GM21528 (cell line): ENCODE measurements around the gene ERBIN.
A peak's percentile ranks its signal among the peaks of the same experiment; 100 is the strongest.
"Not testable (repeated sequence)": the region's sequence is repeated elsewhere in the genome, so short reads cannot be mapped to it uniquely, and the experiment has no call there.

Source experiments
- ATAC-seq: cut with Tn5 transposase; IDR thresholded peaks from one replicate; pipeline ENCODE4 v1.9.1; 2021; ENCODE audit warnings: mild to moderate bottlenecking, moderate library complexity; ENCODE audit not compliant: unreplicated experiment, low FRiP score

ERBIN gene

DNA sequence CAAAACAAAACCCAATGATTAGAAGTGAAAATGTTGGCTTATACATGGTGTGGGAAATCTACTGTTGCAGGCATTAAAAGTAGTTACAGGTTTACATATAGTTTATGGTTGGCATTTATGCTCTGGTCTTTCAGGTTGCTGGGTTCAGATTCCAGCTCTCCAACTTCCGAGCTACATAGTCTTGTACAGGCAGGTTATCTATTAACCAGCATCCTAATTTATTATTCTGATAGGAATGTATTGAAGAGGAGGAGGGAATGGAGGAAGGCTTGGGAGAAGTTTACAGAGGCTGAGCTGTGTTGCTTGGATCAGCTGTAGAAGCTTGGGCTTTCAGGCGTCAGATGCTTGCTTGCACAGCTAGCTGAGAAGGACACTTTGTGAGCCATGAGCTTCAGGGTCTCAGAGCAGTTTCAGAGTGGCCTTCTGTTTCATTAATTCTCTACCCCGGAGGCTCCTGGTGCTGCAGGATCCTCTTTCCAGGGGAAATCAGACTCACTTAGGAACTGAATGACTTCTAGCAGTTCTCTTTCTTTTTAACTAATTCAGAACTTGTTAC lies 11.7 kb upstream of the ERBIN start:
- ATAC-seq, result no peak

DNA sequence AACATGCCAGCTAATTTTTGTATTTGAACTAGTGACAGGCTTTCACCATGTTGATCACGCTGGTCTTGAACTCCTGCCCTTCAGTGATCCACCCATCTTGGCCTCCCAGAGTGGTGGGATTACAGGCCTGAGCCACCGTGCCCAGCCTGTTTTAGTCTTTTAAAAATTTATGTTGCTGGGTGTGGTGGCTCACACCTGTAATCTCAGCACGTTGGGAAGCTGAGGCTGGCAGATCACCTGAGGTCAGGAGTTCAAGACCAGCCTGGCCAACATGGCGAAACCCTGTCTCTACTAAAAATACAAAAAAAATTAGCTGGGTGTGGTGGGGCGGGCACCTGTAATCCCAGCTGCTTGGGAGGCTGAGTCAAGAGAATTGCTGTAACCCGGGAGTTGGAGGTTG lies 10.7 kb upstream of the ERBIN start:
- ATAC-seq, result not testable (repeated sequence)

DNA sequence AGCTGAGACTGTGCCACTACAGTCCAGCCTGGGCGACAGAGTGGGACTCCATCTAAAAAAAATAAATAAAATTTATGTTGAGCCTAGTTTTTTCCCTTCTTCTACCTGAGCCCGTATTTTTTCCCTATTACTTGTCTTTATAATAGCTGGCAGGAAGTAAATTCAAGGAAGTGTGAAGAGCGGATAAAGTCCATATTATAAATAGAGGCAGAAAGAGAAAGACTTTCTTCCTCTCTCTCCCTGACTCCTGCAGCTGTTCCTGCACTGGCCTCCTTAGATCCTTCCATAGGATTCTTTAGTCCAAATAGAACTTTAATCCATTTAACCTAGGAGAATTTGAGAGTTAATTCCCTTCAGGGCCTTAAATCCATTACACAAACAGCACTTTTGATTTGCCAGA lies 10.3 kb upstream of the ERBIN start:
- ATAC-seq, result no peak

DNA sequence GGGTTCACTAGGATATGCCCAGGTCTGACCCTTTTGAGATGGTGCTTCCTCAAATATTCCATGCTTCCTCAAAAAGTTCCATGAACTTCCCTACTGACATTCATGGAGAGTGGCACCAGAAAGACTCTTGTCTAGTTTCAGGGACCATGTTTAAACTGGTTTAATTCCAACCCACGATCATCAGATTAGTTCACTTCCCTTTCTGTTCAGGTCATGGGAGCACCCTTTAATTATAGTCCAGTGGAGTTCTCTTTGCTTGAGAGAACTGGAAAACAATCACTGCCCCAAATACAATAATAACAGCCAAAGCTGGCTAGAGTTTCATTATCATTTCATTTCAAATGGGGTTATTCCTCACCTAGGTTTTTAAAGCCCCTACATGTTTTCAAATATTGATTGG lies 9.7 kb upstream of the ERBIN start:
- no peak for ATAC-seq

DNA sequence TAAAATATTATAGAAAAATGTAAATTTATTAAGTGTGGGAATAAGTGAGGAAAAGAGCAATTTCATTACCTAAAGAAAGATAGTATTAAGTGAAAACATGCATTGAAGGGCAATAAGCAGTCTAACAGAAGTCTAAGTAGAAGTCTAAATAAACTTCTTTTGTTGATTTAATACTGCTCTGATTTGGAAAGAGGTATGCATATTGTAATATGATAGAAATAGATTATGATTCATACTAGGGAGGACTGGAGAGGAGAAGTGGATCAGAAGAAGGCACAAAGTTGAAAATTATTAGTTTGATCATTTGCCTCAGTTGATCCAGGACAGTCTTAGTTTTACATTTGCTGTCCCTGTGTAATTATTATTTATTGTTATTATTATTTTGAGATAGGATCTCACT lies 6.6 kb upstream of the ERBIN start:
- ATAC-seq, result no peak

DNA sequence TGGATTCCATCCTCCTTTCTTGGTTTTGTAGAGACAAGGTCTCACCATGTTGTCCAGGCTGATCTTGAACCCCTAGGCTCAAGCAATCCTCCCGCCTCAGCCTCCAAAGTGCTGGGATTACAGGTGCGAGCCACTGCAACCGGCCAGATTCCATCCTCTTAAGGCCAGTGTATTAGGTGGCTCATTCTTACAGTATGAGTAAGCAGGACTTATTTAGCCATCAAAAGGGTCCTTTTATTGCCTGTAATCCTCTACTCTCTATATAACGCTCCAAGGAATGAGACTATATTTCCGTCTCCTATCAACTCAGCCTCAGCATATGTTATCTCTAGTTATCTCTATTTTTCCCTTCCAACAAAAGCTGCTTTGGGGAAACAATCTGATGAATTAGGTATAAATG lies 3.0 kb upstream of the ERBIN start:
- no peak for ATAC-seq

DNA sequence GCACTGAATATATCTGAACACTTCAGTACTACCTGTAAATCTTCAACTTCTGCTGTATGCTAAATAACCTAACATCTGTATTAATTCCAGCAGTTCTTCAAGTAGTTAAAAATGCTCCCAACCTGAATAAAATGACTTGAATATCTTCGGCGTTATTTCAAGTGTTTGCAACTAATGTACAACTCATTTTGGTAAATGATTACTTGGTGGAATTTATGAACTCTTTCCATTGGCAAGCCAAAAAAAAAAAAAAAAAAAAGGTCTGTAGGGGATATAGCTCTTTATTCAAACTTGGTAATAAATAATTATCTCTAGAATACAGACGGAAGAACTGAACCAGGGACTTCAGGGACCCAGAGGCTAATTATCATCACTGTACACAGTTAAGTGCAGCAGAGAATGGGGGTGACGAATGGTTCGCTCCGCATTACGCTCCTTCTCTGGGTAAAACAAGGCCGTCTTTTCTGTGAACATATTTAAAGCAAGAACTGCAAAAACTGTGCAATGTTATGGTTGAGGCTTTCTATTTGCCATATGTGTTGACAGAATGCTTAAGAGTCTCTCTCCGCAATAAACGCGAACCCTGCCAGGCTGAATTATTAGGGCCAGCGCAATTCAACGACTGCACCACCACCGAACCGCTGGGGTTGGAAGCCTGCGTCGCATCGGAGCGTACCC lies 1.9 kb upstream of the ERBIN start:
- ATAC-seq, result no peak

DNA sequence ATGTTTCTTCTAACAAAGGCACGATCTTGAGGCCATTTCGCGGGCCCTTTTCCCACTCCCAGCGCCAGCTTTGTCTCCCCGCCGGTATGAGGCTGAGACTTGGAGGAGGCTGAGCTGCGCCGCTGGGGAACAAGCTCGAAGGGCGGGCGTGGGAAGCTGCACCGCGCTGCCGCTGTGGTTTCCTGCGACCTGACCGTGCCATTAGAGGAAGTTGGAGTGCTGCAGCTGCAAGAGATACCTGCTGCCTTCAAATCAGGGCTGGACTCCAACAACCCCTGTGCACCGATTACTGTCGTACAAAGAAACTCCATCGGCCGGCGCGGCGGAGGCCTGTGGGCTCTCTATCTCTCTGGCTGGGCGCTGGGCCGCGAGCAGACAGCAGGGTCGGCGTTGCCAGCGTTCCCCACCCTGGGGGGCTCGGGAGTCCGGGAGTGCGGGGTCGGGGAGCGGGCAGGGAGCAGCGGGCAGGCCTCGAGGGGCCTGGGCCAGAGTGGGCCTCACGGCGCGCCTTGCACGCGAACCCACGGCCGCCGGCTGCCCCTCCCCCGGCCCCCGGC lies 1.3 kb upstream of the ERBIN start:
- ATAC-seq, result peak; percentile 71

DNA sequence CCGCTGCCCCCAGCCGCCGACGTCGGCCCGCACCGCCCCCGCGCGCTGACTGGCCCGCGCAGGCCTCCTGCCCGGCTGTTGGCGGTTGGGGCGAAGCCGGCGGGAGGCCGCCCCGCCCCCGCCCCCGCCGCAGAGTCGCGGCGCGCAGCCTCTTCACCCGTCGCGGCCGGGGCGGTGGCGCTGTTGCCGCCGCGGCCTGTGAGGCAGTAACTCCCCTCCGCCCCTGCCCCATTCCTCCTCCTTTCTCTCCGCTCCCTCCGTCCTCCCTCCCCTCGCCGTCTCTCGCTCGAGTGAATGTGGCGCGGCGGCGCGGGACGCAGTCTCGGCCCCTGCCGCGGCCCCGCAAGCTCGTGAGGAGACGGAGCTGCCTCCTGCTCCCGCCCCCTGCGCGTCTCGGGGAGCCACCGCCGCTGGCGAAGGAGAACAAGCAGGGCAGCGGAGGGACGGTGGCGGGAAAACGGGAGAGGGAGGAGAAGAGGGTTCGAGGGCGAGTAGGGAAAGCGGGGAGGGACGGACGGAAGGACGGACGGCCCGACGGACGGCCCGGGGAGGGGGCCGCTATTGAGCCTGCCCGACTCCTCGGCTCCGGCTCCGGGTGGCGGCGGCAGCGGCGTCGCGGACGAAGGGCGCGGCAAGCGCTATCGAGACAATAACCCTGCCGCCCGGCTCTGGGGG lies 637 bp upstream of the ERBIN start:
- ATAC-seq, result peak; percentile 69

DNA sequence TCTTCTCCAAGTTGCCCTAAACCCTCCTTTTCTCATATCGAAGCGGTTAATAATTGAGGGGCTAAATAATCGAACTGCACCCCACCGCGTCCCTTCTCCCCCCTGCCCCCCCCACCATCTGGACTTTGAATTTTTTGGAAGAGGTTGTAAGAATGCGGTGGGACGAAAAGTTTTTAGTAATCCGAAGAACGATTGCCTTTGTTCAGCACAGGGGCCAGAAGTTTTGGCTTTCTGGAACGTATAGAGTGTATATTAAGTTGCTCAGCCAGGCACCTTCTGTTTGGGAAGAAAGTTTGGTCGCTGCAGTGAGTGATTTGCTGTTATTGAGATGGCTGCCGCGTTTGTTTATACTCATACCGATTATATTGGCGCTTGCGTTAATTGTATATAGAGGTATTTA lies 518 bp downstream of the ERBIN start:
- ATAC-seq, result no peak

DNA sequence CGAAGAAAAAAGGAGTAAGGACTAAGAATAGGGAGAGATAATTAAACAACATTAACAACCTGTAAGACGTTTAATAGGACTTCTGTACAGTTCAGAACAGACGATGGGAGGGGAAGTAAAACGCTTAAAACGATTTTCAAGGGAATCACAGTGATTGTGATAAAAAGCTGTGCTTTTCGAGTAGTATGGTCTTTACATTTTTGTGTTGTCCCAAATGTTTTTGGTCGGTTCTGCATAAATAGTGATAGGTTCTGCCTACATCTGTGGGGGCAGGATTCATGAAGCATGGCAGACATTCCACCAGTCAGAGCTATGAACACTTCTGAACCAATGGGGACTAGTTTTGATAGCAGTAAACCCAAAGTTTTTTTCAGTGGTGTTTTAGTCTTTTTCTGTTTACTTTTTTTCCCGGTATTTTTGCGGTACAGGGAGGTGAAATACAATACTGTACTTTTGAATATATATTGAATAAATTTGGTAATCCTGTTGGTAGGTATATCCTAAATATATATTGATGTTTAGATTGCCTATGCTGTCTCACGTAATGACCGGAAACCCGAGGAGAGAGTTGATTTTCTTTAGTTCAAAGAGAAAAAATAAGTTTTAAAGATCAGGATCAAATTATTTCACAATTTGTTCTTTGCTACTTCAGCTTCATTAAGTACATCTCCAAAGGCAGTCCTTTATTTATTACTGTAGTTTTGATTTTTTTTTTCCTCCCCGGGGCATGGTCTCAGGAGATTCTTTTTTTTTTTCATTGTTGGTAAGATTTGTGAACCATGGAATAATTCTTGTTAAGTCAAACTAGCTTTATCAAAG lies 1.3 kb downstream of the ERBIN start:
- ATAC-seq, result no peak

DNA sequence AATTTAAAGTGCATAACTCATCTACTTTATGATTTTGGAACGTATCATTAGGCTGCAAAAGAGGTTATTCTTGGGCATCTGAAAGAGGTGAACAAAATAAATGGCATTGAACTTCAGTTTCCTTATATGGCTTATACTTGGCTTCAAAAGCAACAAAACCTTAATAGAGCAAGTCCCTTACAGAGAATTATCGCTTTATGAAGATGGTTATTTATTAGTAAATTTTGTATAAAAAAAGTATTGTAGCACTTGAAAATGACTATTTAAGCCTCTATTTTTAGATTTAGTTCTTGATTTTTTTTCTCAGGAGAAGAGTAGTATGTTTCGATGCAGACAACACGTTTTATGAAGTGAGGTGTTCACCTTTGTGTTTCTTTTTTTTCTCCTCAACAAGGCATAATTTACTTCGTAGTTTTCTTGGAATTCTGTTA lies 2.0 kb downstream of the ERBIN start:
- ATAC-seq, result no peak

DNA sequence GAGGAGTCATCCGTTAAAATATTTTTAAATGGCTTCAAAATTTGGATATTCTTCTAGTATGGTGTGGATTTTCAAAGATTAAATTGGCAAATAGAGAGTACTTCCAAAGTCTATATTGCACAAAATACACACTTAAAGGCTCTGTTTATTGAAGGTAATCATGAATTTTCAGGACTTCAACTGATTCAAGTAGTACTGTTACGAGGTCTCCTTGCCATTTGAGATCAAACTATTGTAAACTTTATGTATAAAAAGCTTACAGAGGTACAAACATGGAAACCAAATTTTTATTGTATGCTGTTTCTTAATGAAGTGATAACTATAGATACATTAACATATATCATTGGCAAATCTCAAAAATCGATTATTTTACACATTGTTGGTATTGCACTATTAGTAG lies 2.5 kb downstream of the ERBIN start:
- ATAC-seq, result no peak

DNA sequence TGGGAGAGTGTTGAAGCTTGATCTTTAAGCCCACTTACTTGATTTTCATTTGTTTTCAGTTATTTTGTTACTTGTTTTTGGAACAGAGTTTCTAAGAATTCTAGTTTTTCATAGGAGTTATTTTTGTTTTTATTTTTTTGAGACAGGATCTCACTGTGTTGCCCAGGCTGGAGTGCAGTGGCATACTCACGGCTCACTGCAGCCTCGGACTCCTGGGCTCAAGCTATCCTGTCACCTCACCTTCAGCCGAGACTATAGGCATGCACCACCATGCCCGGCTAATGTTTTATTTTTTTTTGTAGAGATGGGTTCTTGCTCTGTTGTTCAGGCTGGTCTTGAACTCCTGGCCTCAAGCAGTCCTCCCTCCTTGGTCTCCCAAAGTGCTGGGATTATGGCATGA lies 6.3 kb downstream of the ERBIN start:
- ATAC-seq, result no peak

DNA sequence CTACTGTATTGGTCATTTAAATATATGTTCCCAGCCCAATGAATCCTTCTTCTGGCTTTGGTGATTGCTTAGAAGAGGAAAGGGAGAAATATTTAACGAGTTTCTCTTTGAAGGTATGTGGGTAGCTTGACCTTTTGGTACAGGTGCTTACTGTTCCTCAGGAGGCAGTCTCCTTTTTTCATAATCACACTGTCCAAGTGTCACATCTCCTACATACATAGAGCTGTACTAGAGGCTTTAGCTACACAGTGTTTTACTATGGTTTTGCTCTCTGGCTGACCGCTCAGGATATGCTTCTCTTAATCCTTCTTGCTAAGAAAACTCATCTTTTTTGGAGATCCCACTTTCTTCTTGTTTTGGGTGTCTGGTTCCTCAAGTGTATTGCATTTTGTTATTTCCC lies 6.9 kb downstream of the ERBIN start:
- ATAC-seq, result no peak

DNA sequence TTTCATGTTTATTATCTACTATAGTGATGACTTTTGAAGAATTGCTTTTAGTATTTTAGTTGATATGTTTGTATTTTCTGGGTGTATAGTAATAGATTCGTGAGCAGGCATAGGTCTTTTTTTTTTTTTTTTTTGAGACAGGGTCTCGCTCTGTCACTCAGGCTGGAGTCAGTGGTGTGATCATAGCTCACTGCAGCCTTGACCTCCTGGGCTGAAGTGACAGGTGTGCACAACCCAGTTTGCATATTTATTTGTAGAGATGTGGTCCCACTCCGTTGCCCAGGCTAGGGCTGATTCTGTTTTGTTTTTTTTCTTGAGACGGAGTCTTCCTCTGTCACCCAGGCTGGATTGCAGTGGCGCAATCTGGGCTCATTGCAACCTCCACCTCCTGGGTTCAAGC lies 11.9 kb downstream of the ERBIN start:
- no peak for ATAC-seq

DNA sequence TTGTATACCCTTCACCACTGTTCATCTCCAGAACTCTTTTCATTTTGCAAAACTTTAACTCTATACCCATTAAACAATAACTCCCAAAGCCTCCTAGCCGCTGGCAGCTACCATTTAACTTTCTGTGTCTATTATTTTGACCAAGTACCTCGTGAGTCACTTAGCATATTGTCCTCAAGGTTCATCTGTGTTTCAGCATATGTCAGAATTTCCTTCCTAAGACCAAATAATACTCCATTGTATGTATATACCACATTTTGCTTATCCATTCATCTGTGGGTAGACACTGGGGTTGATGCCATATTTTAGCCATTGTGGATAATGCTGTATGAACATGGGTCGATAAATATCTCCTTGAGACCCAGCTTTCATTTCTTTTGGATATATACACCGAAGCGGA lies 17.4 kb downstream of the ERBIN start:
- ATAC-seq, result no peak

DNA sequence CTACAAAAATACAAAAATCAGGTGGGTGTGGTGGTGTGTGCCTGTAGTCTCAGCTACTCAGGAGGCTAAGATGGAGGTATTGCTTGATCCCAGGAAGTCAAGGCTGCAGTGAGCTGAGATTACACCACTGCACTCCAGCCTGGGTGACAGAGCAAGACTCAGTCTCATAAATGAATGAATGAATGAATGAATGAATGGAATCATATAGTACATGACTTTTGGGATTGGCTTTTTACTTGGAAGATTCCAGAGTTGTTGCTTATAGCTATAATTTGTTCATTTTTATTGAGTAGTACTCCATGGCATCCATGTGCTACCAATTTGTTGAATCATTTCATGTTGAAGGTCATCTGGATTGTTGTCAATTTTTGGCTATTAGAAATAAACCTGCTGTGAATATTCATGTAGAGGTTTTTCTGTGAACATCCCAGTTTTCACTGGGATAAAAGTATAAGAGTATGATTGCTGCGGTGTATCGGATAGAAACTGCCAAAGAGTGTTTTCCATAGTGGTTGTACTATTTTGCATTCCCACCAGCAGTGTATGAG lies 19.9 kb downstream of the ERBIN start:
- no peak for ATAC-seq

DNA sequence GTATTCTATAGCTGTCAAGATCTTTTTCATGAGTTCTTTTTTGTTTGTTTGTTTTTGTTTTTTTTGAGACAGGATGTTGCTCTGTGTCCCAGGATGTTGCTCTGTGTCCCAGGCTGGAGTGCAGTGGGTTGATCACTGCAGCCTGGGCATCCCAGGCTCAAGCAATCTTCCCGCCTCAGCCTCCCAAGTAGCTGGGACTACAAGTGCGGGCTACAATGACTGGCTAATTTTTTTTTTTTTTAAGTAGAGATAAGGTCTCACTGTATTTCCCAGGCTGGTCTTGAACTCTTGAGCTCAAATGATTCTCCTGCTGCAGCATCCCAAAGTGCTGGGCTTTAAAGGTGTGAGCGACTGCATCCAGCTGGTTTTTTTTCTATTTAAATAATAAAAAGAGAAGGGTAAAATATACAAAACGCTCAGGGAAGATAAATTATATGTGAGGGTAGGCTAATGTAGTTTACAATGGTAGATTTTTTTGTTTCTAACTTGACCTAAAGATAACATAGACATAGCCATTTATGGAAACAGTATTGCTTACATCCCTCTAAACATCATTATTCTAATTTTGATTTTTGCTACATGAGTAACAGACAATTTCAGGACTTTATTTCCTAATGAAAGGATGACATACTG lies 21.9 kb downstream of the ERBIN start:
- ATAC-seq, result no peak

DNA sequence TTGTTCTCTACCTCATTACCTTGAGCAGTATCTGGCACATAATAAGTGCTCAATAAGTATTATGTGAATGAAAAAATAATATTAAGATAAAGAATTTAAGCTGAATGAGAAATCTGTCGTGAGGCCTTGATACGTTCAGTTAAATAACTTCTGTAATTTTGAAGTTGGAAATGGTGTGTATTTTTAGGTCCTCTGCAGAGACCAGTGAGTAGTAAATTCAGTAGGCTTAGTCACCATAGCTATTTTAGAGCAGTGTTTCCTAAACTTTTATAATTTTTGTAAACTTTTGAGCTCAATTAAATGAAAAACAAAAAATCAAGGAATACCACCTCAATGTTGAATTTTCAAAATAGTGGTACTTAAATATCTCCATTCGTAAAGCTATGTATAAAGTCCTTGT lies 25.0 kb downstream of the ERBIN start:
- no peak for ATAC-seq
